BLaER1 treated with 17β-estradiol and CSF1 and Interleukin-3, amounts not matched to agents 10 nM and 100 nM (cell line): Measurements from ENCODE around the gene C9orf153.
"Not testable (repeated sequence)": the region's sequence is repeated elsewhere in the genome, so short reads cannot be mapped to it uniquely, and the experiment has no call there.

Experiments
- H3K27ac ChIP-seq, 11 experiments: shearing (Covaris generic); formaldehyde crosslinking; 2 replicates each; pipeline ENCODE4 v1.8.1; 2022
- H3K27me3 ChIP-seq, 11 experiments: shearing (Covaris generic); formaldehyde crosslinking; 2 replicates each; pipeline ENCODE4 v1.8.1; 2022
- H3K36me3 ChIP-seq, 11 experiments: shearing (Covaris generic); formaldehyde crosslinking; 2 replicates each; pipeline ENCODE4 v1.8.1; 2022
- H3K4me1 ChIP-seq, 10 experiments: shearing (Covaris generic); formaldehyde crosslinking; 2 replicates each; pipeline ENCODE4 v1.8.1; 2022
- H3K4me2 ChIP-seq, 11 experiments: shearing (Covaris generic); formaldehyde crosslinking; 2 replicates each; pipeline ENCODE4 v1.8.1; 2022
- H3K4me3 ChIP-seq, 10 experiments: shearing (Covaris generic); formaldehyde crosslinking; 2 replicates each; pipeline ENCODE4 v1.8.1; 2022
- H3K9ac ChIP-seq, 11 experiments: shearing (Covaris generic); formaldehyde crosslinking; 2 replicates each; pipeline ENCODE4 v1.8.1; 2022
- H3K9me3 ChIP-seq, 11 experiments: shearing (Covaris generic); formaldehyde crosslinking; replicated peaks in 1 of 11; 2 replicates each; pipeline ENCODE4 v1.8.1; 2022
- H4K20me1 ChIP-seq, 11 experiments: shearing (Covaris generic); formaldehyde crosslinking; 2 replicates each; pipeline ENCODE4 v1.8.1; 2022
- Cebpa-rat ChIP-seq, 11 experiments: shearing (Covaris generic); IDR thresholded peaks; 2 replicates each; pipeline ENCODE4 v1.8.1; 2022

C9orf153 gene

DNA sequence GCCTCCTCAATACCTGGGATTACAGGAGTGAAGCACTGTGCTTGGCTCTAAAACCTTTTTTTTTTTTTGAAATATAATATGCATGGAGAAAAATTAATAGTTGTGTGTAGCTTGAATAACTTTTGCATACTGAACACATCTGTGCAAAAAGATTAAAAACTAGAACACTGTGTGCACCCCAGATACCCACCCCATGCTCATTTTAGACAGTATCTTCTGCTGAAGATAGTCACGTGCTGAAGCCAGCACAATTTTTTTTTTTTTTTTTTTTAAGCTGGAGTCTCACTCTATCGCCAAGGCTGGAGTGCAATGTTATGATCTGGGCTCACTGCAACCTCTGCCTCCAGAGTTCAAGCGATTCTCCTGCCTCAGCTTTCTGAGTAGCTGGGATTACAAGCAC is 39.9 kb downstream of the C9orf153 start:
- Histone ChIP-seq H3K4me3 (no peak overlapping the region), H3K36me3 (no peaks in the 10 kb centered on the region), H3K9me3 (no peaks in the 10 kb centered on the region), H3K27me3 (no peaks in the 10 kb centered on the region), H3K27ac (no peak overlapping the region), H3K4me2 (no peak overlapping the region), H3K9ac (no peak overlapping the region), H4K20me1 (no peaks in the 10 kb centered on the region), H3K4me1 (no peaks in the 10 kb centered on the region)
- TF ChIP-seq Cebpa-rat (IDR thresholded peaks at IDR 0.05) = no peak

DNA sequence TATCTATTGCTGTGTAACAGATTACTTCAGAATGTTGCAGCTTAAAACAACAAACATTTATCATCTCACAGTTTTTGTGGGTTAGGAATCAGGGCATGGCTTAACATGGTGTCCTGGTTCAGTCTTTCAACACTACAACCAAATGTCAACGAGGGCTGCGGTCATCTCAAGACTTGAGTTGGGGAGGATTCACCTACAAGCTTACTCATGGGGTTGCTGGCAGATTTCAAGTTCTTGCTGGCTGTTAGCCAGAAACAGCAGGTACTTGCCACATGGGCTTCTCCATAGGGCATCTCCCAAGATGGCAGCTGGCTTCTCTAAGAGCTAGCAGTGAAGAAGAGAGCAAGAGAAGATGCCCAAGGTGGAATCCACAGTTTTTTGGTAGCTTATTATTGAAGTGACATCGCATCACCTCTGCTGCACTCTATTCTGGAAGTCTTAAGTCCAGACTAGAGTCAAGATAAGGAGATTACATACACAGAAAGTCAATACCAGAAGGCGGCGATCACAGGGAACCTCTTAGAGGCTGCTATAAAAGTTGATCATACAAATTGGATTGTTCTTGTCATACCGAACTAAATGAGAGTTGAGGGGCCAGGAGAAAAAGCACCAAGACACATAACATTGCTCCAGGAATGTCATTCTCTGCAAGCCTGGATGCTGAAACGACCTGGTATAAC is 42.2 kb downstream of the C9orf153 start:
- Histone ChIP-seq H3K36me3 (no peaks in the 10 kb centered on the region), H3K4me1 (no peaks in the 10 kb centered on the region), H3K27ac (no peak overlapping the region), H3K4me2 (no peak overlapping the region), H3K9ac (no peak overlapping the region), H3K4me3 (no peak overlapping the region), H3K27me3 (no peaks in the 10 kb centered on the region), H4K20me1 (no peaks in the 10 kb centered on the region), H3K9me3 (no peaks in the 10 kb centered on the region)
- no peak for TF ChIP-seq Cebpa-rat (IDR thresholded peaks at IDR 0.05)

DNA sequence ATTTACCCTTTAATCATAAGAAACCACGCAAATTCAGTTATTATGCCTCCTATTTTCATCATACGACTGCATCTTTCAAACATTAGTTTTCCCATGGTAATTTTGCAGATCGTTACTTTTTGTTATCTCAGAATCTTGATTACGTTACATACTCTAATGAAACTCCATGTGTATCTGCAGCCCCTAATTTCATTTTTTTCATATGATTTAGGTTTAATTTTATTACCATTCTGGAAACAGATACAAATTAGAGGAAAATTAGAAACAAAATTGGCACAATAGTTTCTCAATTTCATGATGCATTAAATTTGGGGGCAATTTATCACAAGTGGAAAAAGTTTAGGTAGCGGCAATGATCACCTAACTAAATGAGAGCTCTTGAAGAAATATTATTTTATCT is 52.3 kb downstream of the C9orf153 start:
- no peak overlapping the region for H3K4me2 ChIP-seq
- H3K9me3 ChIP-seq = no peaks in the 10 kb centered on the region
- H3K9ac ChIP-seq = no peak overlapping the region
- no peak overlapping the region for H3K4me3 ChIP-seq
- no peaks in the 10 kb centered on the region for H3K4me1 ChIP-seq
- H3K27me3 ChIP-seq = no peaks in the 10 kb centered on the region
- H4K20me1 ChIP-seq = no peaks in the 10 kb centered on the region
- no peaks in the 10 kb centered on the region for H3K36me3 ChIP-seq
- H3K27ac ChIP-seq = no peak overlapping the region
- TF ChIP-seq Cebpa-rat (IDR thresholded peaks at IDR 0.05) = no peak

DNA sequence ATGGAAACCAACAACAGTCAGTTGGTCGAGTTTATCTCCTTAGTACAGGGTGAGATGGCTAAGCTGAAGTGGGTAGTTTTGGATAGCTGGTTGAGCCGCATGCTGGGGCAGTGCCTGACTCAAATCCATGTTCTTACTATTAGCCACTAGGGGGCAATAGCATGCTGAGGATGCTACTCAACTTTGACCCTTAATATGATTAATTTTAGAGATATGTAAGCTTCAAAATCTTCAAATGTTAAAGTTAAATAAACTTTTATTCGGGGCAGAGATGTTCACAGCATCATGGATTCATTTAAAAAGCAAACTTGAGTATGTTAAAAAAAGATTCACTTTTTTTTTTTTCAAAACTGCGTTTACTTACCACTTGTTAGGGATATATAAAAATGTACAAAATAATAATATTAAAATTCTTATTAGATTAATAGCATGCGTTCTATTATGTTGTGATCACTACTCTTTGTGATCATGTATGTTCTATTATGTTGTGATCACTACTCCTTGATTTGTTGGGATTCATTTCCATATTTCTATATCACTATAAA is 57.0 kb downstream of the C9orf153 start:
- Histone ChIP-seq H3K4me2 (no peak overlapping the region), H3K27ac (no peak overlapping the region), H4K20me1 (no peaks in the 10 kb centered on the region), H3K4me3 (no peak overlapping the region), H3K4me1 (no peaks in the 10 kb centered on the region), H3K9me3 (no peaks in the 10 kb centered on the region), H3K9ac (no peak overlapping the region), H3K36me3 (no peaks in the 10 kb centered on the region), H3K27me3 (no peaks in the 10 kb centered on the region)
- no peak for TF ChIP-seq Cebpa-rat (IDR thresholded peaks at IDR 0.05)

DNA sequence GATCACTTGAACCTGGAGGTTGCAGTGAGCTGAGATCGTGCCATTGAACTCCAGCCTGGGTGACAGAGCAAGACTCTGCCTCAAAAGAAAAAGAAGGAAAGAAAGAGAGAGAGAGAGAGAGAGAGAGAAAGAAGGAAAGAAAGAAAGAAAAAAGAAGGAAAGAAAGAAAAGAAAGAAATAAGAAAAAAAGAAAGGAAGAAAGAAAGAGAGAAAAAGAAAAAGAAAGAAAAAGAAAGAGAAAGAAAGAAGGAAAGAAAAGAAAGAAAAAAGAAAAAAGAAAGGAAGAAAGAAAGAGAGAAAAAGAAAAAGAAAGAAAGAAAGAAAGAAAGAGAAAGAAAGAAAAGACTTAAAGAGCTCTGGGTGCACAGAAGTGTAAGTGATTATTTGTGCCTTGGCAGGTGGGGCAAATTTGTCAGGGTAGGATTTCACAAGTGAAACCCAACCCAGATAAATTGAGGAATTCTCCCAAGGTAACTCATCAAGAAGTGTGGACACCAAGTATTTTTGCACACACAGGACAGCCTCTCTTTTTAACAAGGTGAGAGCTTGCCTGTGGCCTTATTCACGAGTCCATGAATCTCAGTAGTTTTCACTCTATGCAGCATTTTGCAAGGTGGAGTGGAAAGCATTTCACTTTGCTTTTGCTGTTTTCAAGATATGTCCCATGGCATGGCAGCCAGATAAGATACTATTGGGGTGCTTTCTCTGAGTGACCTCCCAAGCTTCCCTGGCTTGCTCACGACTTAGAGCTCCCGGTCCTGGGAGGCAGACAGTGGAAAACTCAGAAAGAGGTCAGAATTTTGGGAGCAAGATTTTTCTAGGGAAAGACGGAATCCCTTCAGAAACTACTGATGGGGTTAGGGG is 57.8 kb downstream of the C9orf153 start:
- H3K27ac ChIP-seq = no peak overlapping the region
- no peak for TF ChIP-seq Cebpa-rat (IDR thresholded peaks at IDR 0.05)
- H3K9me3 ChIP-seq = no peaks in the 10 kb centered on the region
- H3K4me2 ChIP-seq = no peak overlapping the region
- H3K36me3 ChIP-seq = no peaks in the 10 kb centered on the region
- no peak overlapping the region for H3K9ac ChIP-seq
- H4K20me1 ChIP-seq = no peaks in the 10 kb centered on the region
- no peak overlapping the region for H3K4me3 ChIP-seq
- no peaks in the 10 kb centered on the region for H3K27me3 ChIP-seq
- H3K4me1 ChIP-seq = no peaks in the 10 kb centered on the region

DNA sequence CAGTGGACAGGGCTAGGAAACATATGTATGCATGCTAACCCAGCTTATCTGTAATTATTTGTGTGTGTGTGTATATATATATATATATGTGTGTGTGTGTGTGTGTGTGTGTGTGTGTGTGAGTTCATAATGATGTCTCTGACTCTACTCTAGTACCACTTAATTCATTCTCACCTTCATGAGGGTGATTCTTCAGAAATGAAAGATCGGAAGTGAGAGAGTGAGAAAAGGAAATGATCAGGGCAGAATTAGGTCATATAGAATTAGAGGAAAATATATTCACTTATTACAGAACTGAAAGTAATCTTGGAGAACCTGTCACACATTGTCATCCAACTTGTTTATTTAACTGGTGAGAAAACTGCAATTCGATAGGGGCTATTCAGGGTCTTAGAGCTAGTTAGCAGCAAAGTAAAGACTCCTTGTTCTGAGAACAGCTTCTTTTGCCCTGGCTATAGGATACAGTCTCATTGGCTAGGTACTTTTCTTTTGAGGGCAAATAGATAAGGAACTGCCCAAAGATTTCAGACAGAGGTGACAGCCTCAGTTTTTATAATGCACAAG is 58.8 kb downstream of the C9orf153 start:
- H3K4me2 ChIP-seq = no peak overlapping the region
- no peak overlapping the region for H3K4me3 ChIP-seq
- no peak overlapping the region for H3K9ac ChIP-seq
- no peak for TF ChIP-seq Cebpa-rat (IDR thresholded peaks at IDR 0.05)
- H4K20me1 ChIP-seq = no peaks in the 10 kb centered on the region
- H3K27ac ChIP-seq = no peak overlapping the region
- H3K27me3 ChIP-seq = no peaks in the 10 kb centered on the region
- no peaks in the 10 kb centered on the region for H3K36me3 ChIP-seq
- H3K4me1 ChIP-seq = no peaks in the 10 kb centered on the region
- H3K9me3 ChIP-seq = no peaks in the 10 kb centered on the region

DNA sequence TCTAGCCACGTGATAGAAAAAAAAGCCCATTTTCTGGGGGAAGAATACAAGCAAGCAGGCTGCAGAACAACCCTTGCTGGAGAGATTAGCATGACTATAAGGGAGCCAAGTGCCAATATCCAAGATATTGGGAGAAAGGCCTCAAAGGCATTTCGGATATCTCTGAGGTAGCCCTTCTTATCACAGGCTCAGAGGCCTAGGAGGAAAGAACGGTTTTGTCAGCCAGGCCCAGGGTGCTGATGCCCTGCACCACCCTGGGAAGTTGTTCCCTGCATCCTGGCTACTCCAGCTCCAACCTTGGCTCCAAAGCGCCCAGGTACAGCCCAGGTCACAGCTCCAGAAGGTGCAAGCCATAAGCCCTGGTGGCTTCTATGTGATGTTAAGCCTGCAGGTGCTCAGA is 66.4 kb downstream of the C9orf153 start:
- no peak for TF ChIP-seq Cebpa-rat (IDR thresholded peaks at IDR 0.05)
- Histone ChIP-seq H3K27me3 (no peaks in the 10 kb centered on the region; a peak in 1 of 22 replicates), H4K20me1 (no peaks in the 10 kb centered on the region), H3K27ac (no peak overlapping the region), H3K4me2 (no peak overlapping the region), H3K36me3 (peaks cover 0 to 6% (median 0%) of the 10 kb centered on the region in 11 experiments; a peak in 1 of 22 replicates), H3K9me3 (peaks cover 36 to 49% (median 39%) of the 10 kb centered on the region in 11 experiments), H3K4me3 (no peak overlapping the region), H3K4me1 (no peaks in the 10 kb centered on the region), H3K9ac (no peak overlapping the region)

DNA sequence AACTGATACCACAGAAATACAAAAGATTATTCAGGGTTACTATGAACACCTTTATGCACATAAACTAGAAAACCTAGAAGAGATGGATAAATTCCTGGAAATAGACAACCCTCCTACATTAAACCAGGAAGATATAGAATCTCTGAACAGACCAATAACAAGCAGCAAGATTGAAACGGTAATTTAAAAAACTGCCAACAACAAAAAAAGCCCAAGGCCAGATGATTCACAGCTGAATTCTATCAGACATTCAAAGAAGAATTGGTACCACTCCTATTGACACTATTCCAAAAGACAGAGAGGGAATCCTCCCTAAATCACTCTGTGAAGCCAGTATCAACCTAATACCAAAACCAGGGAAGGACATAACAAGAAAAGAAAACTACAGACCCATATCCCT is 68.8 kb downstream of the C9orf153 start:
- H3K9ac ChIP-seq, H3K4me3 ChIP-seq, H3K27ac ChIP-seq, H3K27me3 ChIP-seq, H3K36me3 ChIP-seq, H3K4me2 ChIP-seq, H3K4me1 ChIP-seq, H4K20me1 ChIP-seq: not testable (repeated sequence)
- H3K9me3 ChIP-seq = peaks cover 36 to 58% (median 42%) of the 10 kb centered on the region in 11 experiments

DNA sequence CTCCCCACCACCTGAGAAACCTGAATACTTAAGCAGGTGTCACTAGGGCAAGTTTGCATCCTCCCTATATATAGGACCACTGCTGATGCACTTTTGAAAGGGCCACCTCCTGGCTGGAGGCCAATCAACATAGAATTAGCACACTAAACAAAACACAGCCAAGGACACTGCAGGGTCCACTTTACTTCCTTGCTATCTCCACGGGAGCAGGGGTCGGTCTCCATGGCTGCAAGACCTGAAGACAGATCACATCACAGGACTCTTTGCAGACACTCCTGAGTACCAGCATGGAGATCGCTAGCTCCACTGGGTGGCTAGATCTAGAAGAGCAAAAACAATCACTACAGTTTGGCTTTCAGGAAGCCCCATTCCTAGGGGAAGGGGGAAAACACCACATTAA is 72.3 kb downstream of the C9orf153 start:
- no peak for TF ChIP-seq Cebpa-rat (IDR thresholded peaks at IDR 0.05)
- Histone ChIP-seq H3K36me3 (no peaks in the 10 kb centered on the region), H3K27me3 (no peaks in the 10 kb centered on the region), H3K27ac (no peak overlapping the region), H3K4me2 (no peak overlapping the region), H4K20me1 (no peaks in the 10 kb centered on the region), H3K4me3 (no peak overlapping the region), H3K4me1 (0 out of 20 replicates have a peak, but pooled peaks cover 0 to 3% (median 0%) of the 10 kb centered on the region in 10 experiments), H3K9ac (no peak overlapping the region), H3K9me3 (peaks cover 12 to 31% (median 16%) of the 10 kb centered on the region in 11 experiments)
